ENCODE measurements around the gene RAD51B. TPM values are rescaled to one million over a fixed set of nuclear protein-coding genes. Genes with fewer than 3 reads are reported as not detected.

RAD51B gene
- total RNA-seq, 1 experiment from 2014 or later: 16.7 TPM

- Histone ChIP-seq H3K4me1 (ENCODE audit: insufficient read depth, low read length) (peaks cover 2% of the 10 kb centered on the region; the same call in 1 of the 2 replicates), H3K9ac (ENCODE audit: extremely low read depth, insufficient read length, low read length) (no peak overlapping the region)
Measured at GRCh38 chr14:68566075-68566474, 746.5 kb downstream of the RAD51B start.

More at GRCh38 chr14:68566075-68566474, 746.5 kb downstream of the RAD51B start:
- Mint-ChIP-seq H3K4me3 (no peak overlapping the region), H3K36me3 (ENCODE audit: insufficient read depth in 1 of 3, low read depth in 3 of 3) (no peaks in the 10 kb centered on the region), H3K27me3 (ENCODE audit: low read depth) (no peaks in the 10 kb centered on the region; the same call in none of the 2 replicates), H3K9me3 (peaks cover 0 to 3% of the 10 kb centered on the region in 2 experiments; a peak in 1 of 5 replicates), H3K27ac (no peak overlapping the region), H3K4me1 (peaks cover 38 to 45% of the 10 kb centered on the region in 2 experiments)
- H4K20me1 ChIP-seq (ENCODE audit: control insufficient read depth, insufficient read depth, insufficient read length): no peaks in the 10 kb centered on the region
- H3K27ac ChIP-seq (ENCODE audit: insufficient read length, low read depth, low read length): no peak overlapping the region
- no peak overlapping the region for H2BK15ac ChIP-seq (ENCODE audit: low read depth, low read length)
- no peak overlapping the region for H3K56ac ChIP-seq (ENCODE audit: insufficient read length, low read depth, low read length)
- H3K4me2 ChIP-seq (ENCODE audit: insufficient read depth, insufficient read length, low read length): no peak overlapping the region
- no peak overlapping the region for H2BK120ac ChIP-seq (ENCODE audit: low read depth, low read length, poor library complexity, severe bottlenecking)
- no peaks in the 10 kb centered on the region for H3K9me3 ChIP-seq (ENCODE audit: control insufficient read depth, low read depth, low read length)
- no peak overlapping the region for H3K4ac ChIP-seq (ENCODE audit: low read depth, low read length)
- no peaks in the 10 kb centered on the region for H3K79me2 ChIP-seq (ENCODE audit: insufficient read depth, low read length)
- H3K23me2 ChIP-seq (ENCODE audit: insufficient read length, low read depth, low read length, poor library complexity, severe bottlenecking): no peaks in the 10 kb centered on the region
- H2BK12ac ChIP-seq (ENCODE audit: insufficient read length, low read depth, low read length): no peak overlapping the region
- H2BK20ac ChIP-seq (ENCODE audit: low read depth, low read length, poor library complexity, severe bottlenecking): no peak overlapping the region
- no peak overlapping the region for H4K5ac ChIP-seq (ENCODE audit: insufficient read length, low read depth, low read length)
- no CpG with 5 or more reads among the region's 2 CpGs for WGBS (ENCODE audit: extremely low coverage, insufficient read length, low lambda C conversion rate)
- no peak overlapping the region for H3K14ac ChIP-seq (ENCODE audit: insufficient read depth, low read length)
- H2AFZ ChIP-seq (ENCODE audit: low read length): no peak overlapping the region
- no peak overlapping the region for H2AK5ac ChIP-seq (ENCODE audit: insufficient read length, low read length)
- H3K79me1 ChIP-seq (ENCODE audit: insufficient read depth, low read depth, low read length, poor library complexity, severe bottlenecking): no peaks in the 10 kb centered on the region
- no peak overlapping the region for H3T11ph ChIP-seq (ENCODE audit: low read length)
- H3K23ac ChIP-seq (ENCODE audit: insufficient read length, low read depth, low read length): no peak overlapping the region
- TF ChIP-seq, protein P1, sequence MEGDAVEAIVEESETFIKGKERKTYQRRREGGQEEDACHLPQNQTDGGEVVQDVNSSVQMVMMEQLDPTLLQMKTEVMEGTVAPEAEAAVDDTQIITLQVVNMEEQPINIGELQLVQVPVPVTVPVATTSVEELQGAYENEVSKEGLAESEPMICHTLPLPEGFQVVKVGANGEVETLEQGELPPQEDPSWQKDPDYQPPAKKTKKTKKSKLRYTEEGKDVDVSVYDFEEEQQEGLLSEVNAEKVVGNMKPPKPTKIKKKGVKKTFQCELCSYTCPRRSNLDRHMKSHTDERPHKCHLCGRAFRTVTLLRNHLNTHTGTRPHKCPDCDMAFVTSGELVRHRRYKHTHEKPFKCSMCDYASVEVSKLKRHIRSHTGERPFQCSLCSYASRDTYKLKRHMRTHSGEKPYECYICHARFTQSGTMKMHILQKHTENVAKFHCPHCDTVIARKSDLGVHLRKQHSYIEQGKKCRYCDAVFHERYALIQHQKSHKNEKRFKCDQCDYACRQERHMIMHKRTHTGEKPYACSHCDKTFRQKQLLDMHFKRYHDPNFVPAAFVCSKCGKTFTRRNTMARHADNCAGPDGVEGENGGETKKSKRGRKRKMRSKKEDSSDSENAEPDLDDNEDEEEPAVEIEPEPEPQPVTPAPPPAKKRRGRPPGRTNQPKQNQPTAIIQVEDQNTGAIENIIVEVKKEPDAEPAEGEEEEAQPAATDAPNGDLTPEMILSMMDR (conservative IDR thresholded peaks at IDR 0.05): no peak
- DNase-seq: no peak
- no peak overlapping the region for H2BK5ac ChIP-seq (ENCODE audit: insufficient read length, low read length)
- H3K27me3 ChIP-seq (ENCODE audit: insufficient read depth, low read length): no peaks in the 10 kb centered on the region
- no peak overlapping the region for H4K8ac ChIP-seq (replicated peaks; ENCODE audit: insufficient read length, low read depth, low read length)
- no peak overlapping the region for H3K18ac ChIP-seq (ENCODE audit: insufficient read length, low read depth, low read length)
- no peak overlapping the region for H4K91ac ChIP-seq (ENCODE audit: insufficient read length, low read depth, low read length)
